RCC 7860 (cell line): ENCODE data around the gene CST8.
"Not testable (repeated sequence)": the region's sequence is repeated elsewhere in the genome, so short reads cannot be mapped to it uniquely, and the experiment has no call there.

Source experiments
- DNase-seq: peaks from one replicate; pipeline ENCODE4 v3.0.0-alpha.2; 2015; ENCODE audit warnings: low spot score
- FAIRE-seq: peaks from 2 replicates; lab custom pipeline; 2012; peaks lifted over from hg19 to GRCh38; lab: Jason Lieb, UNC

Gene CST8, protein sequence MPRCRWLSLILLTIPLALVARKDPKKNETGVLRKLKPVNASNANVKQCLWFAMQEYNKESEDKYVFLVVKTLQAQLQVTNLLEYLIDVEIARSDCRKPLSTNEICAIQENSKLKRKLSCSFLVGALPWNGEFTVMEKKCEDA

DNA sequence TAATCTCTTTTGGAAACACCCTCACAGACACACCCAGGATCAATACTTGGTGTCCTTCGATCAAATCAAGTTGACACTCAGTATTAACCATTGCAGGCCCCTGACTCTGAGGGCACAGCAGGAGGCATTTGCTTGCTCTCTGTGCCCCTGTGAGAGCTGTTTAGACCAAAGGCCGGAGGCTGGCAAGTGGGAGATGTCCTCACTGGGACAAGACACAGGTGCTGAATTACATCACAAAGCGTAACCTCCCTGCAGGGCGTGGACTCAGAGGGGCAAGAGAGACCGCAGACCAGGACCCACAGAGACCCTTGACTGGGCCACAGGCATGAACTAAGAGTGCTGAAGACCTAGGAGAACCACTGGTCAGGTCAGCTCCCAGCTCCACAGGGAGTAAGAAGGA lies at the start of gene CST8:
Gene CST8, plus strand, starts transcription at position 301 of the 400 bp plus-strand sequence. CDS start 551 bp downstream, outside the sequence.
- no peak for DNase-seq
- FAIRE-seq: no peak

DNA sequence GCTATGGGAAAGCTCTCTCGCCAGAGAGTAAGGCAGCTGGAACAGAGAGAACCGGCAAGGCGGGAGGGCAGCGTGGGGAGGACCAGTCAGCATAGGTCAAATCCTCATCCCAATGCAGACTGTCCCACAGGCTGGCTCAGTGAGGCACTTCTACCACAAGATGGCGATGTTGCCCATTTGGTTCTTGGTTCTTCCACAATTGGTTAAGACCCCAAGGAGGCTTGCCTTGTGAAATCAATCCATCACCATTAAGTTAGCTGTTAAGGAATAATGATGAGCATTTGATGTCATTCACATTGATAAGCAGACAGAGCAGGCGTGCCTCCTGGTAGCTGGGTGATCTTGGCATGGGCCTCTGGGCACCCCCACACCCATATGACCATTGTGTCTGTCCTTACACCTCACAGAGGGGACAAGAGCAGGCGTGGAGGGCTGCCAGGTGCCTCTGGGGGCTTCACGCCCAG lies 49.0 kb upstream of the CST8 start:
- FAIRE-seq: no peak
- peak; percentile 9 for DNase-seq

DNA sequence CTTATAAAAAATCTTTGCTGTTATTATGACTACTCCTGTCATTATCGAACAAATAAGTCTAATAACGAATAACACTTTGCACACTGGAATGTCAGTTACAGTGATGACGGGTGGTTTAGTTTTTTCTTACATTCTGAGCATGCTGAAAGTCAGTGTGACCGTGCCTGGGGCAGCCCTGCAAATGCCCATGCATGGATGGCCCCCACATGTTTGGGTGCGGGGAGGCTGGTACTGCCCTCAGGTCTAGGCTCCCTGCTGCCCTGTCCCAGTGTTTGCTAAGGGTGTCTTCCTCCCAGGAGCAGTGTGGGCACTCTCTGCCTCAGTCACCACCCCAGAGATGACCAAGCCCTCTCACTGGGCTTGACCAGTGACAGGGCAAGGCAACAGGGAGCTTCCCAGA lies 48.5 kb upstream of the CST8 start:
- no peak for FAIRE-seq
- DNase-seq: no peak

DNA sequence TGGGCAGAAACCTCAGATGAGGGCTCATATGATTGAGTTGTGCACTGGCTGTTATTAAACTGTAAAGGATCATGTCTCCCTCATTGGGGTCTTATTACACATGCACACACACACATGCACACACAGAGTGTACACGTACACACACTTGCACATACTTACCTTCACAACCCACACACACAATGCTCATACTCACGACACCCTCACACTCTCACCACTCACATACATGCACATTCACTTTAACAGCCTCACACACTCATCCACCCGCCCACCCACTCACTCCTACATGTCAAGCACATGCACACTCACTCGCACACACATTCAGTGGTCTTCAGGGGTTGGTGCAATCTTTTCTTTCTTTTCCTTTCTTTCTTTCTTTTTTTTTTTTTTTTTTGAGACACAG lies 46.1 kb upstream of the CST8 start:
- no peak for DNase-seq
- FAIRE-seq: no peak

DNA sequence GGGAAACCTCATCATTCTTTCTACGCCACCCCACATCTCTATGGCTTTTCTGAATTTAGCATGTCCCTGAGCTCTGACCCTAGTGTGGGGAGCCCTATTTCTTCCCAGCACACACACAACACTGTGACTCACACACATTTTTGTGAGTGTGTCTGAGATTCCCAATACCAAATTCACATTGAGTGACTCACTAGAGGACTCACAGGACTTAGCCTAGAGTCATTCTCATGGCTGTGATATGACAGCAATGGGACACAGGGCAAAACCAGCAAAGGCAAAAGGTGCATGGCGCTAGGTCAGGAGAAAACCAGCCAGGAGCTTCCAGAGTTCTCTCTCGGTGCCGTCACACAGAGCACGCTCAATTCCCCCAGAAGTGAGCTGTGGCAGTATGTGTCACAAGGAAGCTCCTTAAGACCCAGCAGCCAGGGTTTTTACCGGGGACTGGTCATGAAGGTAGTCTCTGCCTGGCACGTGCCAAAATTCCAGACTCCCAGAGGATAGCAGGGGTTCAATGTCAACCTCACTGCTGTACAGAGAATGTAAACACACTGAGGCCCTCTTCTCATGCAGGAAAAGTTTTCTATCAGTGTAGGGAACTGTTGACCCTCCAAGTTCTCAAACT lies 45.2 kb upstream of the CST8 start:
- peak; percentile 77 for DNase-seq

DNA sequence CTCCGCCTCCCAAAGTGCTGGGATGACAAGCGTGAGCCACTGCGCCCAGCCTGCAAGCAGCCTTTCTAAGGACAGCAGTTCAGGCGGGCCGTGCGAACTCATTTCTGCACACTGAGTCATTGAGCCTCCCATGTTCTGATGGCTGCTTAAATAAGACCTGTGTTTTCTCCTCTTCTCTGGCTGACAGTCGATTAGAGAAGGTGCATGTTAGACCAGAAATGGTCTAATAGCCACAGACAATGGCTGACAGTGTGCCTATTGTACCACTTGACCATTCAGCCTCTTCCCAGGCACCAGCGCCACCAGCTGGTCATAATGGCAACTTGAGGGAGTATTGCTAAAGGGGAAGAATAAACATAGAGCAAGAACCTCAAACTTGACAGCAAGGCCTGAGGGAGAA lies 44.4 kb upstream of the CST8 start:
- no peak for FAIRE-seq

More for the DNA sequence above, 45.2 kb upstream of the CST8 start:
- FAIRE-seq: no peak

DNA sequence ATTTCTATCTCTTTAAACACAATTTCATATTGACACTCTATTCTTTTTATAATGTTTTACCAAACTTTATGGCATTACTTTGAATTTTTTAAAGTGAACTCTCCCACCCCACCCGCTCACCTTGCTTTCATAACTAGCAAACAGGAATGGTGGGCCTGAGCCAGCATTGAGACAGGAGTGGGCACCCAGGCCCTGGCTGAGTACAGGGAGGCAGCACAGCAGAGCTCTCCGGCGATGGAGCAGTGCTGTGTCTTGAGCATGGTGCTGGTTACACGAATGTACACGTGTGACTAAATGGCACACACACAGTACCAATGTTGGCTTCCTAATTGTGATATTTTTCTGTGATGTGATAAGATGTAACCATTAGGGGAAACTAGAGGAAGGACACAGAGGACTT lies 42.8 kb upstream of the CST8 start:
- DNase-seq (no peak), FAIRE-seq (no peak)

More for the DNA sequence above, 44.4 kb upstream of the CST8 start:
- DNase-seq: no peak

DNA sequence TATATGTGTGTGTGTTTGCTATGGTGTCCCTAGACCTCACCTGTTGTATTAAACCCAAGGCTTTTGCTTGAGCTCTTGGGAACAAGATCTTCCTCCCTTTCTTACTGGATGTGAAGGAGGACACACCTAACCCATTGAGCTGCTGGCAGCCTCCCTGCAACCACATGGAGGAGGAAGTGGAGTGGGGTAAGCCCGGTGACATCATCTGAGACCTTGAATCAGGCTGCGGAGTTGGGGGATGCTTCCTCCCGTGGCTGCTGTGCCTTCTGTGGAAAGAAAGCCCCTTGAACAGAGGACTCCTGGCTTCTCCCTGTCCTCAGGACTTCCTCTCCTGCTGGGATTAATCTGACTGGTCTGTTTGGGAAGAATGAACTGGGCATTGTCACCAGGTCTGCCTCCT lies 41.5 kb upstream of the CST8 start:
- DNase-seq (no peak), FAIRE-seq (no peak)

DNA sequence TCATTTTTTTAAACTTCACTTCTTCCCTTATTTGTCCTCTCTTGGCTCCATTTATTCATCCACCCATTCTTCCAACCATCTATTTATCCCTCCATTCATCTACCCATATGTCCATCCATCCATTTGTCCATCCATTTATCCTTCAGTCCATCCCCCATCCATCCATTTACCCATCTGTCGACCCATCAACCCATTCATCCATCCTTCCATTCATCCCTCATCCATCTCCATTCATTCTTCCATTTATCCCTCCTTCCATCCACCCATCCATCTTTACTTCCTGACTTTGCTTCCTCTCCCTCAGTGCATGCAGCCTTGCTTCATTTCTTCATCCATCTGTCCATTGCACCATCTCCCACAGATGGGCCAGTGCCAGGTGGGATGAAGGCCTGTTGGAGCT lies 40.0 kb upstream of the CST8 start:
- FAIRE-seq (no peak), DNase-seq (no peak)

DNA sequence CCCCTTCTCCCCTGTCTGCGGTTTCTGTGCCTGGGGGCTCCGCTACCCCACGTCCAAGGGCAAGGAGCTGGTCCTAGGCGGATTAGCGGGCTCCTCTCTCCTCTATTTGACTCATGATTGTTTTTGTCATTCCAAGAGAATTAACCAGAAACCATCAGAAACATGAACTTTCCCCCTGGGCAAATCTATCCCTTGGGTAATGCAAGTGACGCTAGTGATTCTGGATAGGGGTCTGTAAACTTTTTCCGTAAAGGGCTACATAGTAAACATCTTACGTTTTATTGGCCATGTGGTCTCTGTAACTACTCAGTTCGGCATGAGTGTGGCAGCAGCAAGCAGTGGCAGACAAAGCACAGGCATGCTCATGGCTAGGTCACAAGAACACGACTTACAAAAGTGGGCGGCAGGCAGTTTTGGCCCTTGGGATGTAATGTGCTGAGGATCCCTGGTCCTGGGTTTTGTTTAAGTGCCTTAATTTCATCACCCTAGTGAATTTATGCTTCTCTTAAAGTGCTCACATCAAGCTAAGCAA lies 38.9 kb upstream of the CST8 start:
- no peak for FAIRE-seq
- DNase-seq: no peak

DNA sequence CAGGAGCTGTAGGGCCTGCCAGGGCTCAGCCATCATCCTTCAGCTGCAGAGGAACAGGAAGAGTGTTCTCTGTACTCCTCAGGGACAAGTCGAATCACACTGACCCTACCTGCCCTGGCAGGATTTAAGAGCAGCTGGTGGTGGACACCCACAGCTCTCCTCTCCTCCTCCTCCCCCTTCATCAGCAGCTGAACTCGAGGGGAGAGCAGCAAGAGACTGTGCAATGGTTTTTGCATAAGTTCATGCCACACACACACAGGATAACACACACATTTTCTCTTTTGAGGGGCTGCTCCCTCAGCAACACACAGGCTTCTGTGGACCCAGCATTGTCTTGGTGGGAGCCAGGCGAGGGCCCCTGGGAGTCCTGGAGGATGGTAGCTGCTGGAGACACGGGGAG lies 38.1 kb upstream of the CST8 start, which contains the start of gene CST11:
Gene CST11, minus strand, starts transcription at position 101 of the 400 bp plus-strand sequence. Its CDS starts 65 bp downstream, at position 36.
- FAIRE-seq (no peak), DNase-seq (no peak)

DNA sequence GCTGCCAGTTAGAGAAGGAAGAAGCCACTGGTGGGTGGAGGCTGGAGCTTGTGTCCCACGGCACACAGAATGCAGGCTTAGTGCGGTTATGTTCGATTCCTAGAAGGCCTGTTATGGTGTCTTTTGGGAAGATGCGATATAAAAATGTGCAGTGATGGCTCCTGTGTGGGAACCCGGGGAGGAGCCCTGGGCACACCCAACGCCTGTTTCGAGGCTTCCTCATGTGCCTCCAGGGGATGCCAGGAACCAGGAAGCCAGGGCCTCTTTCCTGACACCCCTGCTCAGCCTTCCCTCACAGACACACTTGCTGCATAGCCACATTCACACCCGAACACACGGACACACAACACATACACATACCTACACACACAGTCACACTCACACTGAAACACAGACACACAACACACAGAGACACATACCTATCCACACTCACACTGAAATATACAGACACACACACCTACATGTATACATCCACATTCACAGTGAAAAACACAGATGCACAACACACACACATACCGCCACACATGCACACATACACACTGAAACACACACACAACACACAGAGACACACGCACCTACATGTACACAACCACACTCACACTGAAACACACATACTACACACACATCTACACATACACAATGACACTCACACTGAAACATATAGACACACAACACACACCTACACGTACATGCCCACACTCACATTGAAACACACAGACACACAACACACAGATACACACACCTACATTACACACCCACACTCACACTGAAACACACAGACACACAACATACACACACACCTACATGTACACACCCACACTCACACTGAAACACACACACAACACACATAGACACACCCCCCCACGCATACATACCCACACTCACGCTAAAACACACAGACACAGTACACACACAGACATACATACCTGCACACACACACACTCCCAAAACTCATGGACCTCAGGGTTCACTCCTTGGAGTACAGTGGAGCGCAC lies 37.1 kb upstream of the CST8 start:
- no peak for DNase-seq
- FAIRE-seq: no peak

DNA sequence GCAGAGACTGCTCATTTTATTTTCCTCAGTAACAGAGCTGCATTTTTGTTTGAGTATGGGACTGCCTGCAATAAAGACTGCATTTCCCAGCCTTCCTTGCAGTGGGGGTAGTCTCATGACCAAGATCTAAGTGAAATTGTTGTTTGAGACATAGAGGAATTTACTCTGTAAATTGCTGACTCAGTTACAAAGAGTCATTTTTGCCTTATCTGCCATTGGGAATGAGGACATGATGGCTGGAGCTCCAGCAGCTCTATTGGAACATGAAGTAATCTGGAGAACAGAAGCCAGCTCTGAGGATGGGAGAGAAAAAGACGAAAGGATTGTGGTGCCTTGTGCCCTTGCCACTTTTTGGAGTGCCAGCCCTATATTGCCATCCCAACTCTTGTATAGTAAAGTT lies 36.1 kb upstream of the CST8 start:
- FAIRE-seq: no peak

DNA sequence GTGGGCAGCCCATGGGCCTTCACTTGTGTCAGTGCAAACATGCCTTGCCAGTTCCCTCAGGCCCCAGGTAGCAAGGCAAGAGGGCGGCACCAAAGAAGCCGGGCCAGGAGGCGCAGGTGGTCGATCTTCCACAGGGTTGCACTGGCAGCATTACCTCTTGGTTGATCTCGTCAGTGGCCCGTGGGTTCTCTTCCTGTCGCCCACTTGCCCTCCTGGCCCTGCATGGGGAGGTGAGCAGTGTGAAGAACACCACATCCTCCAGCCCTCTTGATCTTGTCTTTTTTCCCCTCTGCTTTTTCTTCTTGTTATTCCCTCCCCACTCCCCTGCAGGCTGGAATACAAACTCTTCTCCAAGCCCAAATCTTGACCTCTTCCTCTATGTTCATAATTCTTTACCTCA lies 35.3 kb upstream of the CST8 start:
- DNase-seq: no peak

More for the DNA sequence above, 36.1 kb upstream of the CST8 start:
- no peak for DNase-seq

DNA sequence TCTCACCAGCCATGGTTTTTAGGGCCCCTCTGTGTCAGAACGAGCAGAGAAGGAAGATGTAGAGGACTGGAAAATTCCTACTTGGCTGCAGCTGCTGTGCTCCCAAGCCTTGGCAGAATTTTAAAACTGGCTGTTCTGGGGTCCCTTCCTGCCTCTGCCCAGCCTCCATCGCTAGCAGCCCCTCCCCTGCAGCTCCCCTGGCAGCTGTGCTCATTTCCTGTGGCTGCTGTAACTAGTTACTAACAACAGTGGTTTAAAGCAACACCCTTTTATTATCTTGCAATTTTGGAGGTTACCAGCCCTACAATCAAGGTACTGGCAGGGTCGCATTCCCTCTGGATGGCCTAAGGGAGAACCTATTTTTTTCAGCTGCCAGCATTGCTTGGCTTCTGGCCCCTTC lies 34.5 kb upstream of the CST8 start:
- FAIRE-seq: no peak
- DNase-seq: no peak

More for the DNA sequence above, 35.3 kb upstream of the CST8 start:
- FAIRE-seq: no peak

DNA sequence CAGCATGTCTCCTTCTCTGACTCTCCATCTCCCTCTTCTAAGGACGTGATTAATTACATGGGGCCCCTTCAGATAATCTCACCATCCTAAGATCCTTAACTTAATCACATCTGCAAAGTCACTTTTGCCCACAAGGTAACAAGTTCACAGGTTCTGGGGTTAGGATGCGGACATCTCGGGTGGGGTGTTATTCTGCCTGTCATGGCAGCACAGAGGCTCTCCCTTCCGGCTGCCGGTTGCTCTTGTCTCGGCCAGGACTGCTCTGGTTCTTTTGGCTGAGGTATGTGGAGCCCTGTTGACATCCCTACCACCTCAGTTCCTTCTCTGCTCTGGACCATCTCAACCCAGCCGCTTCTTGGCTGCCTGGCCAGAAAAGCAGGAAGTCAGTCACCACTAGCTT lies 34.0 kb upstream of the CST8 start:
- DNase-seq: no peak
- FAIRE-seq: no peak

DNA sequence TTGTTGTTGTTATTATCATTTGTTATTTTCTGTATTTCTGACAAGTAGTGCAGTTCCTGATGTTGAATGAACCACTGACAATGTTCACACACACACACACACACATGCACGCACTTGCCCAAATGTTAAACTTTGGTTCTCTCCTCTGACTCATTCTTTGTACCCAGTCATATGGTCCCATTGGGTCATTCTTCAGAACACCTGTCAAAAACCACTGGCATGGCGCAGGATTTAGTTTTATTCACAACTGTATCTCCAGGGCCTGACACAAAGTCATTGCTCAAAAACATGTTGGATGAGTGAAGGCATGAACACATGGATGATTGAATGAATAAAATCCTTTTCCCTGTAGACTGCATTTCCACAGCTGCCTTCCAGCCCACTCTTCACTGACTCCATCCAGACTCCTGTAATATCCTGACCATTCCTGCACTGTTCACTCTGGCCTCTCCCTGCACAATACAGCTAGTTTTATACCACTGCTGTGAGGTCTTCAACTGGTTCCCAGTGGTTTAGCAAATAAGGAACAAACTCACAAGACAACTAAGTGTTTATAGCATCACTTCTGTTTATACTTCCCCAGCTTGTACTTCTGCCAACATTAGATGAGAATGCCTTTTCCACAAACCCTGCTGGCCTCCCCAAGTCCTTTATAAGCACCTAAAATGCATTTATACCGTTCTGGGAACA lies 31.3 kb upstream of the CST8 start:
- FAIRE-seq (no peak), DNase-seq (no peak)

DNA sequence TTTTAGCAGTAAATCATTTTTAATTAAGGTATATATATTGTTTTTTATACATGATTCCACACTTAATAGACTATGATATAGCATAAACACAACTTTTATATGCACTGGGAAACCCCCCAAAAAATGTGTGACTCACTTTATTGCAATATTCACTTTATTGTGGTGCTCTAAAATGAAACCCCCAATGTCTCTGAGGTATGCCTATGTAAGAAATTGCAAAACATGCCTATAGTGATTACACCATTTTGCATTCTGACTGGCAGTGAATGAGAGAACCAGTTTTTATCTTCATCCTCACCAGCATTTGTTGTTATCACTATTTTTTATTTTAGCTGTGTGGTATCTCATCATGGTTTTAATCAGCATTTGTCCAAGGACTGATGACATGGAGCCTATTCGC lies 29.7 kb upstream of the CST8 start:
- no peak for FAIRE-seq

DNA sequence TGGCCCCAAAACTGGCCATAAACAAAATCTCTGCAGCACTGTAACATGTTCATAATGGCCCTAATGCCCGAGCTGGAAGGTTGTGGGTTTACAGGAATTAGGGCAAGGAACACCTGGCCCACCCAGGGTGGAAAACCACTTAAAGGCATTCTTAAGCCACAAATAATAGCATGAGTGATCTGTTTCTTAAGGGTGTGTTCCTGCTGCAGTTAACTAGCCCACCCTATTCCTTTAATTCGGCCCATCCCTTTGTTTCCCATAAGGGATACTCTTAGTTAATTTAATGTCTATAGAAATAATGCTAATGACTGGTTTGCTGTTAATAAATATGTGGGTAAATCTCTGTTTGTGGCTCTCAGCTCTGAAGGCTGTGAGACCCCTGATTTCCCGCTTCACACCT lies 24.0 kb upstream of the CST8 start:
- DNase-seq, FAIRE-seq: not testable (repeated sequence)

More for the DNA sequence above, 29.7 kb upstream of the CST8 start:
- DNase-seq: no peak

DNA sequence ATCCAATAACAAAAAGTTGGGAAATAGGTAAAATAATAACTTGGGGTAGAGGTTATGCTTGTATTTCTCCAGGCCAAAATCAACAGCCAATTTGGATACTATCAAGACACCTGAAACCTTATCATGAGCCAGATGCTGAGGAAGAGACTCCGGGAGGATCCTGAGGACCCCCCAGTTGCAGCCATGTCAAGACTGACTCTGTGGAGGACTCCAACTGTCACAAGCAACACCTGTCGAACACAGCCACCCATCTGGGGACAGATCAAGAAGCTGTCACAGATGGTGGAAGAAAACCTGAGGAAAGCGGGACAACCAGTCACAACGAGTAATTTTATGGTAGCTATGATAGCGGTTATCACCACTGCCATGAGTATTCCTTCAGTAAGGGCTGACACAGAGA lies 18.6 kb upstream of the CST8 start:
- DNase-seq, FAIRE-seq: not testable (repeated sequence)
